HEK293 (cell line): ENCODE measurements around the gene SRRM1.

Source experiments
- CTCF ChIA-PET: fragments of 350-600 bp; formaldehyde crosslinking; extraction: SDS; loops from one replicate; lab custom pipeline; 2021; ENCODE audit warnings: antibody characterized with exemption; lab: Yijun Ruan, JAX
- POLR2A ChIA-PET: fragments of 300-600 bp; formaldehyde crosslinking; extraction: SDS; loops from one replicate; lab custom pipeline; 2020; ENCODE audit warnings: antibody characterized with exemption, inconsistent platforms; lab: Yijun Ruan, JAX
- H3K27ac ChIP-seq: fragments of 200-500 bp; sonication (Bioruptor generic); 2 replicates; pipeline ENCODE4 v1.5.1; 2014; ENCODE audit warnings: low read depth, low read length, control low read depth, inconsistent platforms; ENCODE audit errors: extremely low read depth
- H3K36me3 ChIP-seq, 2 experiments: fragments of 200-500 bp in 1 of 2; sonication (Bioruptor generic) in 1 of 2; 1 replicate in 1 of 2; 2 replicates in 1 of 2; pipeline ENCODE4 v1.5.1; 2014 to 2017; ENCODE audit warnings: inconsistent platforms in 2 of 2, low read length in 2 of 2; ENCODE audit not compliant: control insufficient read depth in 2 of 2, insufficient read depth in 1 of 2
- H3K4me1 ChIP-seq: fragments of 200-500 bp; sonication (Bioruptor generic); 2 replicates; pipeline ENCODE4 v1.5.1; 2014; ENCODE audit warnings: mild to moderate bottlenecking, low read length, inconsistent platforms; ENCODE audit not compliant: control insufficient read depth, insufficient read depth
- H3K4me3 ChIP-seq: 2 replicates; pipeline ENCODE4 v1.5.1; 2011; ENCODE audit warnings: low read depth, mild to moderate bottlenecking, control low read depth, low read length, moderate library complexity
- H3K9me3 ChIP-seq: fragments of 200-500 bp; sonication (Bioruptor generic); 2 replicates; pipeline ENCODE4 v1.5.1; 2014; ENCODE audit warnings: low read depth, low read length, inconsistent platforms; ENCODE audit not compliant: control insufficient read depth, insufficient read depth
- EGR2 ChIP-seq: fragments of 450-650 bp; formaldehyde crosslinking; IDR thresholded peaks from 2 replicates; pipeline ENCODE4 v1.5.1; 2016; ENCODE audit warnings: low read depth, missing biosample characterization, missing genetic modification characterization
- ELK4 ChIP-seq: IDR thresholded peaks from 2 replicates; pipeline ENCODE4 v1.6.1; 2011; ENCODE audit warnings: mild to moderate bottlenecking, low read depth, low read length, borderline replicate concordance
- OSR2 ChIP-seq: fragments of 450-650 bp; formaldehyde crosslinking; IDR thresholded peaks from 2 replicates; pipeline ENCODE4 v1.5.1; 2016; ENCODE audit warnings: missing biosample characterization, missing genetic modification characterization
- RBAK ChIP-seq: fragments of 450-650 bp; formaldehyde crosslinking; IDR thresholded peaks from 2 replicates; pipeline ENCODE4 v1.5.1; 2016; ENCODE audit warnings: missing biosample characterization, missing genetic modification characterization
- SP7 ChIP-seq: fragments of 450-650 bp; formaldehyde crosslinking; IDR thresholded peaks from 2 replicates; pipeline ENCODE4 v1.5.1; 2016; ENCODE audit warnings: missing biosample characterization, missing genetic modification characterization
- TCF7L2 ChIP-seq: IDR thresholded peaks from 2 replicates; pipeline ENCODE4 v1.6.1; 2011; ENCODE audit warnings: low read depth, mild to moderate bottlenecking, inconsistent platforms, low read length, moderate library complexity, borderline replicate concordance
- TRIM28 ChIP-seq: IDR thresholded peaks from 2 replicates; pipeline ENCODE4 v1.6.1; 2011; ENCODE audit warnings: low read length, control low read depth, borderline replicate concordance
- YY2 ChIP-seq: fragments of 450-650 bp; formaldehyde crosslinking; IDR thresholded peaks from 2 replicates; pipeline ENCODE4 v1.5.1; 2016; ENCODE audit warnings: missing biosample characterization, missing genetic modification characterization
- ZBTB1 ChIP-seq: fragments of 450-650 bp; formaldehyde crosslinking; IDR thresholded peaks from 2 replicates; pipeline ENCODE4 v1.5.1; 2016; ENCODE audit warnings: missing biosample characterization, missing genetic modification characterization
- ZBTB17 ChIP-seq: fragments of 450-650 bp; formaldehyde crosslinking; IDR thresholded peaks from 2 replicates; pipeline ENCODE4 v1.5.1; 2016; ENCODE audit warnings: missing biosample characterization, missing genetic modification characterization
- ZFP3 ChIP-seq: fragments of 450-650 bp; formaldehyde crosslinking; IDR thresholded peaks from 2 replicates; pipeline ENCODE4 v1.5.1; 2016; ENCODE audit warnings: low read depth, missing biosample characterization, missing genetic modification characterization
- ZNF140 ChIP-seq: fragments of 450-650 bp; formaldehyde crosslinking; IDR thresholded peaks from 2 replicates; pipeline ENCODE4 v1.5.1; 2016; ENCODE audit warnings: missing biosample characterization, missing genetic modification characterization
- ZNF19 ChIP-seq: fragments of 450-650 bp; formaldehyde crosslinking; IDR thresholded peaks from 2 replicates; pipeline ENCODE4; 2016; ENCODE audit warnings: missing biosample characterization, missing genetic modification characterization, low read depth
- ZNF280D ChIP-seq: fragments of 450-650 bp; formaldehyde crosslinking; IDR thresholded peaks from 2 replicates; pipeline ENCODE4 v1.5.1; 2016; ENCODE audit warnings: missing biosample characterization, missing genetic modification characterization
- ZNF292 ChIP-seq: fragments of 450-650 bp; formaldehyde crosslinking; IDR thresholded peaks from 2 replicates; pipeline ENCODE4 v1.5.1; 2016; ENCODE audit warnings: low read depth, missing biosample characterization, missing genetic modification characterization, borderline replicate concordance
- ZNF354C ChIP-seq: fragments of 450-650 bp; formaldehyde crosslinking; IDR thresholded peaks from 2 replicates; pipeline ENCODE4 v1.5.1; 2016; ENCODE audit warnings: missing biosample characterization, missing genetic modification characterization, low read depth, borderline replicate concordance
- ZNF37A ChIP-seq: fragments of 450-650 bp; IDR thresholded peaks from 2 replicates; pipeline ENCODE4 v1.5.1; 2018; ENCODE audit warnings: missing biosample characterization, missing genetic modification characterization
- ZNF394 ChIP-seq: fragments of 450-650 bp; formaldehyde crosslinking; IDR thresholded peaks from 2 replicates; pipeline ENCODE4 v1.5.1; 2016; ENCODE audit warnings: missing biosample characterization, missing genetic modification characterization, mild to moderate bottlenecking, moderate library complexity, borderline replicate concordance
- ZNF521 ChIP-seq: fragments of 450-650 bp; formaldehyde crosslinking; IDR thresholded peaks from 2 replicates; pipeline ENCODE4 v1.5.1; 2017; ENCODE audit warnings: missing biosample characterization, mild to moderate bottlenecking, missing genetic modification characterization
- ZNF580 ChIP-seq: fragments of 450-650 bp; formaldehyde crosslinking; IDR thresholded peaks from 2 replicates; pipeline ENCODE4 v1.5.1; 2016; ENCODE audit warnings: missing biosample characterization, missing genetic modification characterization
- ZNF654 ChIP-seq: fragments of 450-650 bp; formaldehyde crosslinking; IDR thresholded peaks from 2 replicates; pipeline ENCODE4 v1.5.1; 2016; ENCODE audit warnings: low read depth, missing biosample characterization, missing genetic modification characterization
- ZNF692 ChIP-seq: fragments of 450-650 bp; formaldehyde crosslinking; IDR thresholded peaks from 2 replicates; pipeline ENCODE4 v1.5.1; 2016; ENCODE audit warnings: missing biosample characterization, missing genetic modification characterization
- ZNF701 ChIP-seq: fragments of 450-650 bp; formaldehyde crosslinking; IDR thresholded peaks from 2 replicates; pipeline ENCODE4 v1.5.1; 2016; ENCODE audit warnings: missing biosample characterization, missing genetic modification characterization
- ZNF747 ChIP-seq: fragments of 450-650 bp; formaldehyde crosslinking; IDR thresholded peaks from 2 replicates; pipeline ENCODE4 v1.5.1; 2016; ENCODE audit warnings: missing biosample characterization, missing genetic modification characterization
- TF ChIP-seq, protein P1 (sequence below): fragments of 450-650 bp; formaldehyde crosslinking; IDR thresholded peaks from 2 replicates; pipeline ENCODE4 v1.5.1; 2016; ENCODE audit warnings: missing biosample characterization, missing genetic modification characterization
- TF ChIP-seq, protein P2 (sequence below): fragments of 450-650 bp; formaldehyde crosslinking; IDR thresholded peaks from 2 replicates; pipeline ENCODE4 v1.5.1; 2016; ENCODE audit warnings: missing biosample characterization, missing genetic modification characterization
- TF ChIP-seq, protein P3 (sequence below): fragments of 450-650 bp; formaldehyde crosslinking; IDR thresholded peaks from 2 replicates; pipeline ENCODE4 v1.5.1; 2016; ENCODE audit warnings: missing biosample characterization, missing genetic modification characterization

SRRM1 gene

DNA sequence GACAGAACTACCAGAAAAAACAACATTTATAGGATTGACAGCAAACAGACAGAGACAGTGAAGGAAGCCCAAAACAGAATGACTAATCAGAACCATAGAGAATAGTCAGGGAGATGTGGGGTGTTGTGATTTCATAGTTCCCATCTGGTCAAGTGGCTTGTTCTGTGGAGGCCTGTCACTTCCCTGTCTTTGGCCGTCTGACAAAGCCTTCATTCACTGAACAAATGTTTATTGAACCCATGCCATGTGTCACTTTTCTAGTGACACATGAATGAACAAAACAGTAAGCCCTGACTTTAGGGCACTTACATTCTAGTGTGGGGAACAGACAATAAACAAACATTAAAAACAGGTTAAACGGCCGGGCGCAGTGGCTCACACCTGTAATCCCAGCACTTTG, 3.2 kb upstream of the SRRM1 start (continued):
- TF ChIP-seq ZNF19 (no peak), ZNF654 (tag by site-specific recombination) (no peak), ELK4 (no peak), YY2 (tag by site-specific recombination) (no peak), TCF7L2 (no peak), ZNF280D (tag by site-specific recombination) (no peak), ZNF747 (tag by site-specific recombination) (no peak), ZNF521 (tag by site-specific recombination) (no peak)
- TF ChIP-seq, protein P1, sequence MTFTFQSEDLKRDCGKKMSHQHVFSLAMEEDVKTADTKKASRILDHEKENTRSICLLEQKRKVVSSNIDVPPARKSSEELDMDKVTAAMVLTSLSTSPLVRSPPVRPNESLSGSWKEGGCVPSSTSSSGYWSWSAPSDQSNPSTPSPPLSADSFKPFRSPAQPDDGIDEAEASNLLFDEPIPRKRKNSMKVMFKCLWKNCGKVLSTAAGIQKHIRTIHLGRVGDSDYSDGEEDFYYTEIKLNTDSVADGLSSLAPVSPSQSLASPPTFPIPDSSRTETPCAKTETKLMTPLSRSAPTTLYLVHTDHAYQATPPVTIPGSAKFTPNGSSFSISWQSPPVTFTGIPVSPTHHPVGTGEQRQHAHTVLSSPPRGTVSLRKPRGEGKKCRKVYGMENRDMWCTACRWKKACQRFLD (tag by site-specific recombination) = no peak

- CTCF ChIA-PET = interaction anchor here (0.8 to 1.0 kb wide), 3 partner anchors 47 to 474 kb away, joined by 3 to 7 read pairs (median 4); no protein-coding TSS in a partner anchor
- no peak for TF ChIP-seq ZNF292 (tag by site-specific recombination)
- TF ChIP-seq EGR2 (tag by site-specific recombination) = peak; percentile 46; the same call in 1 of the 2 replicates
- no peak for TF ChIP-seq OSR2 (tag by site-specific recombination)
- TF ChIP-seq ZNF701 (tag by site-specific recombination) = no peak
- TF ChIP-seq SP7 = peak; percentile 31; the same call in 1 of the 2 replicates
- TF ChIP-seq, protein P2, sequence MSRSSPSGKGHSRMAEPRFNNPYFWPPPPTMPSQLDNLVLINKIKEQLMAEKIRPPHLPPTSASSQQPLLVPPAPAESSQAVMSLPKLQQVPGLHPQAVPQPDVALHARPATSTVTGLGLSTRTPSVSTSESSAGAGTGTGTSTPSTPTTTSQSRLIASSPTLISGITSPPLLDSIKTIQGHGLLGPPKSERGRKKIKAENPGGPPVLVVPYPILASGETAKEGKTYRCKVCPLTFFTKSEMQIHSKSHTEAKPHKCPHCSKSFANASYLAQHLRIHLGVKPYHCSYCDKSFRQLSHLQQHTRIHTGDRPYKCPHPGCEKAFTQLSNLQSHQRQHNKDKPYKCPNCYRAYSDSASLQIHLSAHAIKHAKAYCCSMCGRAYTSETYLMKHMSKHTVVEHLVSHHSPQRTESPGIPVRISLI (tag by site-specific recombination) = peak; percentile 83
- peak; percentile 98 for TF ChIP-seq ZNF394 (tag by site-specific recombination)
- no peak for TF ChIP-seq ZNF692
- no peak for TF ChIP-seq ZNF140
- no peak for TF ChIP-seq ZFP3 (tag by site-specific recombination)
- TF ChIP-seq RBAK (tag by site-specific recombination) = no peak
- 0 out of 2 replicates have a peak, but pooled peaks have one; percentile 27 for TF ChIP-seq ZBTB17
- no peak for TF ChIP-seq TRIM28
- TF ChIP-seq, protein P3, sequence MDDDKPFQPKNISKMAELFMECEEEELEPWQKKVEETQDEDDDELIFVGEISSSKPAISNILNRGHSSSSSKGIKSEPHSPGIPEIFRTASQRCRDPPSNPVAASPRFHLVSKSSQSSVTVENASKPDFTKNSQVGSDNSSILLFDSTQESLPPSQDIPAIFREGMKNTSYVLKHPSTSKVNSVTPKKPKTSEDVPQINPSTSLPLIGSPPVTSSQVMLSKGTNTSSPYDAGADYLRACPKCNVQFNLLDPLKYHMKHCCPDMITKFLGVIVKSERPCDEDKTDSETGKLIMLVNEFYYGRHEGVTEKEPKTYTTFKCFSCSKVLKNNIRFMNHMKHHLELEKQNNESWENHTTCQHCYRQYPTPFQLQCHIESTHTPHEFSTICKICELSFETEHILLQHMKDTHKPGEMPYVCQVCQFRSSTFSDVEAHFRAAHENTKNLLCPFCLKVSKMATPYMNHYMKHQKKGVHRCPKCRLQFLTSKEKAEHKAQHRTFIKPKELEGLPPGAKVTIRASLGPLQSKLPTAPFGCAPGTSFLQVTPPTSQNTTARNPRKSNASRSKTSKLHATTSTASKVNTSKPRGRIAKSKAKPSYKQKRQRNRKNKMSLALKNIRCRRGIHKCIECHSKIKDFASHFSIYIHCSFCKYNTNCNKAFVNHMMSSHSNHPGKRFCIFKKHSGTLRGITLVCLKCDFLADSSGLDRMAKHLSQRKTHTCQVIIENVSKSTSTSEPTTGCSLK = no peak
- no peak for TF ChIP-seq ZNF580 (tag by site-specific recombination)
- no peak for TF ChIP-seq ZBTB1 (tag by site-specific recombination)
- no peak for TF ChIP-seq ZNF354C (tag by site-specific recombination)
- no peak for TF ChIP-seq ZNF37A
These were observed 2.8 kb upstream of the SRRM1 start for GRCh38 chr1:24640288-24640687.

More at GRCh38 chr1:24640288-24640687, 2.8 kb upstream of the SRRM1 start:
- Histone ChIP-seq H3K9me3 (no peaks in the 10 kb centered on the region), H3K36me3 (peaks cover 0 to 5% of the 10 kb centered on the region in 2 experiments; a peak in 1 of 3 replicates), H3K4me1 (peaks cover 6% of the 10 kb centered on the region; the same call in 1 of the 2 replicates), H3K27ac (no peak overlapping the region), H3K4me3 (no peak overlapping the region)
- POLR2A ChIA-PET = interaction anchor here (0.6 to 0.7 kb wide), 3 partner anchors 27 to 705 kb away, joined by 3 to 7 read pairs (median 4); no protein-coding TSS in a partner anchor
